ENCODE measurements around the gene KRTAP1-4.
"Not testable (repeated sequence)": the region's sequence is repeated elsewhere in the genome, so short reads cannot be mapped to it uniquely, and the experiment has no call there.

KRTAP1-4 gene

GRCh38 chr17:41029633-41030245 is at the start of gene KRTAP1-4:
Gene KRTAP1-4, minus strand, starts transcription at chr17:41030195. Its CDS starts 117 bp downstream, at chr17:41030078.
- DNase-seq = no peak

GRCh38 chr17:41076788-41077187 is 46.8 kb upstream of the KRTAP1-4 start:
- DNase-seq = no peak

- no peak for DNase-seq
Measured at GRCh38 chr17:41073676-41074075, 43.7 kb upstream of the KRTAP1-4 start.

- DNase-seq = peak; percentile 63
Measured at GRCh38 chr17:41071606-41072360, 41.8 kb upstream of the KRTAP1-4 start.

- DNase-seq = no peak
Measured at GRCh38 chr17:41069031-41069430, 39.0 kb upstream of the KRTAP1-4 start.

GRCh38 chr17:41067281-41067680 is 37.3 kb upstream of the KRTAP1-4 start:
- DNase-seq = no peak

- no peak for DNase-seq
Measured at GRCh38 chr17:41065829-41066624, 36.0 kb upstream of the KRTAP1-4 start, which contains the start of gene KRTAP2-4. Gene KRTAP2-4, minus strand, starts transcription at chr17:41065879. Its CDS starts 34 bp downstream, at chr17:41065845.

- not testable (repeated sequence) for DNase-seq
Measured at GRCh38 chr17:41065016-41065689, 35.2 kb upstream of the KRTAP1-4 start.

- no peak for DNase-seq
Measured at GRCh38 chr17:41064301-41064700, 34.3 kb upstream of the KRTAP1-4 start.

GRCh38 chr17:41063449-41063848 is 33.5 kb upstream of the KRTAP1-4 start:
- no peak for DNase-seq

- DNase-seq = no peak
Measured at GRCh38 chr17:41061964-41062363, 32.0 kb upstream of the KRTAP1-4 start.

- no peak for DNase-seq
Measured at GRCh38 chr17:41060052-41060604, 30.1 kb upstream of the KRTAP1-4 start, which contains the start of gene KRTAP2-3. Gene KRTAP2-3, minus strand, starts transcription at chr17:41060114. Its CDS starts 64 bp downstream, at chr17:41060050.

- DNase-seq = not testable (repeated sequence)
Measured at GRCh38 chr17:41059276-41060051, 29.5 kb upstream of the KRTAP1-4 start.

- DNase-seq = no peak
Measured at GRCh38 chr17:41058741-41059140, 28.7 kb upstream of the KRTAP1-4 start.

GRCh38 chr17:41057547-41057946 is 27.6 kb upstream of the KRTAP1-4 start:
- DNase-seq = no peak

- DNase-seq = not testable (repeated sequence)
Measured at GRCh38 chr17:41055130-41055529, 25.1 kb upstream of the KRTAP1-4 start, which contains the start of gene KRTAP2-2. Gene KRTAP2-2, minus strand, starts transcription at chr17:41055230. Its CDS starts 19 bp downstream, at chr17:41055211.

GRCh38 chr17:41054556-41054955 is 24.6 kb upstream of the KRTAP1-4 start:
- DNase-seq = not testable (repeated sequence)

GRCh38 chr17:41054025-41054424 is 24.0 kb upstream of the KRTAP1-4 start:
- no peak for DNase-seq

GRCh38 chr17:41052566-41052965 is 22.6 kb upstream of the KRTAP1-4 start:
- no peak for DNase-seq

- DNase-seq = no peak
Measured at GRCh38 chr17:41049110-41049509, 19.1 kb upstream of the KRTAP1-4 start.

GRCh38 chr17:41048441-41048840 is 18.4 kb upstream of the KRTAP1-4 start:
- DNase-seq = no peak
